Panc1 (cell line): ENCODE measurements around the gene KLHDC8A. TPM values are rescaled to one million over a fixed set of nuclear protein-coding genes. Genes with fewer than 3 reads are reported as not detected.

Experiments used
- ATAC-seq: fragments of 200-7000 bp; cut with Tn5 transposase; 2 replicates; pipeline ENCODE4 v1.9.1; 2020; ENCODE audit warnings: mild to moderate bottlenecking, moderate library complexity
- BruUV-seq: library from RNA; stranded (reverse); fragments of 400-500 nt; replicated peaks from 2 replicates; lab custom pipeline; 2021; lab: Mats Ljungman, UMichigan
- CTCF ChIA-PET: fragments of 300-600 bp; sonication (Branson Sonifier 250); formaldehyde crosslinking; loops from one replicate; lab custom pipeline; 2022; ENCODE audit warnings: antibody characterized with exemption; lab: Charles Lee
- POLR2A ChIA-PET: fragments of 300-600 bp; sonication (Branson Sonifier 250); formaldehyde crosslinking; loops from one replicate; lab custom pipeline; 2022; ENCODE audit warnings: antibody characterized with exemption; lab: Charles Lee
- DNase-seq: peaks from one replicate; pipeline ENCODE4 v3.0.0-alpha.2; 2010; ENCODE audit warnings: low read depth, low spot score
- H3K27ac ChIP-seq: 2 replicates; pipeline ENCODE4 v1.5.1; 2011; ENCODE audit warnings: mild to moderate bottlenecking, low read length, inconsistent platforms
- H3K27me3 ChIP-seq: fragments of 200-500 bp; sonication (Bioruptor generic); 2 replicates; pipeline ENCODE4 v1.6.0; 2014; ENCODE audit warnings: low read length, inconsistent platforms; ENCODE audit not compliant: control insufficient read depth, insufficient read depth
- H3K36me3 ChIP-seq: fragments of 200-500 bp; sonication (Bioruptor generic); 2 replicates; pipeline ENCODE4 v1.5.1; 2014; ENCODE audit warnings: inconsistent platforms, mild to moderate bottlenecking, low read length, moderate library complexity; ENCODE audit not compliant: control insufficient read depth, insufficient read depth
- H3K4me1 ChIP-seq: 2 replicates; pipeline ENCODE4 v1.5.1; 2011; ENCODE audit warnings: inconsistent platforms, mild to moderate bottlenecking, low read length, moderate library complexity; ENCODE audit not compliant: control insufficient read depth, insufficient read depth
- H3K4me3 ChIP-seq, 2 experiments: 2 replicates each; pipeline ENCODE4 v1.5.1; 2011 to 2012; ENCODE audit warnings: low read depth in 2 of 2, low read length in 2 of 2, mild to moderate bottlenecking in 2 of 2, inconsistent platforms in 1 of 2, moderate library complexity in 1 of 2
- H3K9me3 ChIP-seq: fragments of 200-500 bp; sonication (Bioruptor generic); 2 replicates; pipeline ENCODE4 v1.5.1; 2014; ENCODE audit warnings: low read depth, mild to moderate bottlenecking, inconsistent platforms, low read length, moderate library complexity; ENCODE audit not compliant: control insufficient read depth, insufficient read depth
- CTCF ChIP-seq: fragments of 450-650 bp; IDR thresholded peaks from 2 replicates; pipeline ENCODE4 v1.5.1; 2017; ENCODE audit warnings: mild to moderate bottlenecking
- POLR2AphosphoS5 ChIP-seq: IDR thresholded peaks from 2 replicates; pipeline ENCODE4 v1.6.1; 2012; ENCODE audit warnings: mild to moderate bottlenecking, low read depth, low read length, moderate library complexity
- REST ChIP-seq, 2 experiments: IDR thresholded peaks; 2 replicates each; pipeline ENCODE4 v1.6.1; 2011 to 2012; ENCODE audit warnings: low read depth in 2 of 2, control low read depth in 1 of 2, low read length in 1 of 2, mild to moderate bottlenecking in 1 of 2, moderate library complexity in 1 of 2; ENCODE audit not compliant: insufficient read depth in 1 of 2
- SIN3A ChIP-seq: IDR thresholded peaks from 2 replicates; pipeline ENCODE4 v1.6.1; 2012; ENCODE audit warnings: low read depth, mild to moderate bottlenecking, low read length, moderate library complexity, borderline replicate concordance; ENCODE audit not compliant: insufficient read depth
- TCF7L2 ChIP-seq: IDR thresholded peaks from 2 replicates; pipeline ENCODE4 v1.6.1; 2011; ENCODE audit warnings: mild to moderate bottlenecking, low read depth, low read length, inconsistent platforms
- in situ Hi-C: cut with HindIII; loops from 2 replicates; pipeline ENCODE4 v1.10.0; 2016; ENCODE audit warnings: low sequenced_read_pairs, low pct_unique_long_range_greater_than_20kb
- intact Hi-C: fragments of 100-400 bp; cut with micrococcal nuclease; formaldehyde crosslinking; loops from one replicate; pipeline ENCODE4 v1.10.0; 2022; ENCODE audit not compliant: unreplicated experiment
- total RNA-seq: library from RNA; stranded (reverse); gene quantifications from one replicate; pipeline ENCODE4 v1.2.1, GENCODE V29; 2021; ENCODE audit not compliant: unreplicated experiment

KLHDC8A gene
- total RNA-seq, 1 experiment from 2014 or later, result 0.31 TPM

- DNase-seq (peak; percentile 61), ATAC-seq (peak; percentile 64)
- H3K9me3 ChIP-seq, result no peaks in the 10 kb centered on the region
- BruUV-seq, result no TSS peak
- intact Hi-C loops, result no loop called here
- ChIA-PET POLR2A (interaction anchor here (0.7 kb wide), 1 partner anchor 482 kb away, joined by 3 read pairs; no protein-coding TSS in a partner anchor), CTCF (interaction anchor here (0.8 kb wide), 2 partner anchors 21 to 36 kb away, joined by 3 to 5 read pairs; no protein-coding TSS in a partner anchor)
- TF ChIP-seq POLR2AphosphoS5 (peak; percentile 15; the same call in 1 of the 2 replicates), TCF7L2 (no peak)
- peak overlapping the region; percentile 86 for H3K27ac ChIP-seq
- H3K36me3 ChIP-seq, result no peaks in the 10 kb centered on the region
- H3K27me3 ChIP-seq, result no peaks in the 10 kb centered on the region
- H3K4me3 ChIP-seq, result no peak overlapping the region; a peak in 1 of 4 replicates
- peaks cover 42% of the 10 kb centered on the region for H3K4me1 ChIP-seq
- in situ Hi-C loops, result no loop called here
Observed at GRCh38 chr1:205294175-205294917, 62.4 kb downstream of the KLHDC8A start.

- ATAC-seq, result peak; percentile 16
- H3K36me3 ChIP-seq, result no peaks in the 10 kb centered on the region
- POLR2A ChIA-PET, result no interaction called here
- CTCF ChIA-PET, result no interaction called here
- DNase-seq, result no peak
- no peaks in the 10 kb centered on the region for H3K27me3 ChIP-seq
- no TSS peak for BruUV-seq
- H3K4me1 ChIP-seq, result peaks cover 37% of the 10 kb centered on the region
- intact Hi-C loops, result no loop called here
- H3K27ac ChIP-seq, result peak overlapping the region; percentile 86
- no peaks in the 10 kb centered on the region for H3K9me3 ChIP-seq
- TF ChIP-seq POLR2AphosphoS5 (no peak), SIN3A (no peak), REST (IDR thresholded peaks at IDR 0.05; ENCODE audit: insufficient read depth in 1 of 2, low read depth in 2 of 2, low read length in 1 of 2) (no peak), TCF7L2 (no peak), CTCF (no peak)
- in situ Hi-C loops, result no loop called here
- H3K4me3 ChIP-seq, result no peak overlapping the region
Observed at GRCh38 chr1:205293350-205294074, 63.2 kb downstream of the KLHDC8A start.
